Gastroesophageal sphincter (tissue), 4 donors: ENCODE measurements around the gene ANTXR2. TPM values are rescaled to one million over a fixed set of nuclear protein-coding genes. Genes with fewer than 3 reads are reported as not detected.

Source experiments
- ATAC-seq: fragments of 150-250 bp; one replicate; pipeline ENCODE4 v1.9.1; 2016; ENCODE audit warnings: mild to moderate bottlenecking, moderate library complexity
- H3K27ac ChIP-seq, 4 donors: fragments of 200-600 bp; sonication (generic) in 3 of 4; 1 replicate in 3 of 4; 2 replicates in 1 of 4; pipeline ENCODE4 v1.5.1; 2016 to 2019
- H3K27me3 ChIP-seq: fragments of 200-600 bp; sonication (generic); one replicate; pipeline ENCODE4 v1.5.1; 2019
- H3K36me3 ChIP-seq, 2 donors: fragments of 200-600 bp; sonication (generic); one replicate each; pipeline ENCODE4 v1.5.1; 2019; ENCODE audit warnings: control low read depth in 1 of 2
- H3K4me1 ChIP-seq, 3 donors: fragments of 200-600 bp; sonication (generic); 1 replicate in 2 of 3; 2 replicates in 1 of 3; pipeline ENCODE4 v1.5.1; 2016 to 2019; ENCODE audit warnings: control low read depth in 2 of 3
- H3K4me3 ChIP-seq, 2 donors: fragments of 200-600 bp; sonication (generic); one replicate each; pipeline ENCODE4 v1.5.1; 2019; ENCODE audit warnings: mild to moderate bottlenecking in 1 of 2, moderate library complexity in 1 of 2
- H3K9me3 ChIP-seq, 3 donors: fragments of 200-600 bp; sonication (generic); one replicate each; pipeline ENCODE4 v1.5.1; 2017 to 2019; ENCODE audit warnings: control low read depth in 2 of 3
- CTCF ChIP-seq, 4 experiments: fragments of 200-600 bp in 2 of 4; fragments of 450-650 bp in 2 of 4; sonication (generic) in 1 of 4; IDR thresholded peaks; one replicate each; pipeline ENCODE4 v1.5.1; 2017 to 2019; ENCODE audit warnings: antibody characterized with exemption in 4 of 4, mild to moderate bottlenecking in 2 of 4, moderate library complexity in 2 of 4
- EP300 ChIP-seq: sonication (generic); formaldehyde crosslinking; IDR thresholded peaks from one replicate; pipeline ENCODE4 v1.6.1; 2017; ENCODE audit warnings: antibody characterized with exemption, mild to moderate bottlenecking
- POLR2A ChIP-seq, 2 donors: fragments of 450-650 bp; IDR thresholded peaks; one replicate each; pipeline ENCODE4 v1.6.1; 2017; ENCODE audit warnings: antibody characterized with exemption in 2 of 2, mild to moderate bottlenecking in 2 of 2, moderate library complexity in 1 of 2
- POLR2AphosphoS5 ChIP-seq: sonication (generic); formaldehyde crosslinking; IDR thresholded peaks from one replicate; pipeline ENCODE4 v1.6.1; 2017; ENCODE audit warnings: antibody characterized with exemption
- WGBS, 2 donors: methylation state at CpG; one replicate each; pipeline ENCODE4 v1.1.5; 2018; ENCODE audit warnings: low coverage in 1 of 2; 5-methylcytosine and 5-hydroxymethylcytosine counted together
- total RNA-seq, 4 donors: library from RNA; depleted of rRNA; stranded (reverse); fragments of >200 nt; gene quantifications; one replicate each; pipeline ENCODE4 v1.1.0, GENCODE V29; 2016

The ANTXR2 gene
- total RNA-seq, 4 donors from 2014 or later, result 440 to 611 (median 501) TPM

GRCh38 chr4:79934660-79935059 lies 138.4 kb downstream of the ANTXR2 start:
- TF ChIP-seq CTCF (IDR thresholded peaks at IDR 0.05) (no peak), POLR2A (IDR thresholded peaks at IDR 0.05) (no peak), POLR2AphosphoS5 (no peak), EP300 (no peak)
- Histone ChIP-seq H3K27ac (no peak overlapping the region), H3K27me3 (no peaks in the 10 kb centered on the region), H3K4me1 (peaks cover 0 to 29% (median 0%) of the 10 kb centered on the region in 3 donors), H3K36me3 (no peaks in the 10 kb centered on the region), H3K9me3 (no peaks in the 10 kb centered on the region), H3K4me3 (no peak overlapping the region)
- WGBS, 2 donors, result 61 to 89% methylated on average over 2 of the region's 2 CpGs
- ATAC-seq, result no peak

GRCh38 chr4:79927931-79928330 lies 145.1 kb downstream of the ANTXR2 start:
- Histone ChIP-seq H3K9me3 (no peaks in the 10 kb centered on the region), H3K27me3 (no peaks in the 10 kb centered on the region), H3K4me1 (peaks cover 0 to 16% (median 0%) of the 10 kb centered on the region in 3 donors), H3K4me3 (no peak overlapping the region), H3K27ac (no peak overlapping the region), H3K36me3 (no peaks in the 10 kb centered on the region)
- TF ChIP-seq EP300, result no peak
- TF ChIP-seq POLR2AphosphoS5, result no peak
- no peak for TF ChIP-seq CTCF (IDR thresholded peaks at IDR 0.05)
- TF ChIP-seq POLR2A (IDR thresholded peaks at IDR 0.05), result no peak
- no peak for ATAC-seq
- WGBS, 2 donors, result 58 to 60% methylated on average over 1 of the region's 1 CpG

GRCh38 chr4:79923281-79923680 lies 149.7 kb downstream of the ANTXR2 start:
- TF ChIP-seq EP300 (no peak), POLR2AphosphoS5 (no peak), POLR2A (IDR thresholded peaks at IDR 0.05) (no peak), CTCF (IDR thresholded peaks at IDR 0.05) (no peak)
- no peak overlapping the region for H3K4me3 ChIP-seq
- no peaks in the 10 kb centered on the region for H3K27me3 ChIP-seq
- ATAC-seq, result no peak
- H3K4me1 ChIP-seq, result peaks cover 0 to 37% (median 0%) of the 10 kb centered on the region in 3 donors
- 63 to 71% methylated on average over 2 of the region's 2 CpGs for WGBS, 2 donors
- H3K9me3 ChIP-seq, result no peaks in the 10 kb centered on the region
- no peak overlapping the region for H3K27ac ChIP-seq
- H3K36me3 ChIP-seq, result peaks cover 0 to 4% of the 10 kb centered on the region in 2 donors

GRCh38 chr4:79922011-79922410 lies 151.0 kb downstream of the ANTXR2 start:
- peaks cover 0 to 41% (median 0%) of the 10 kb centered on the region in 3 donors for H3K4me1 ChIP-seq

More at GRCh38 chr4:79922011-79922410, 151.0 kb downstream of the ANTXR2 start:
- H3K9me3 ChIP-seq, result no peaks in the 10 kb centered on the region
- TF ChIP-seq POLR2AphosphoS5 (no peak), EP300 (no peak), CTCF (IDR thresholded peaks at IDR 0.05) (no peak), POLR2A (IDR thresholded peaks at IDR 0.05) (no peak)
- H3K27ac ChIP-seq, result no peak overlapping the region
- H3K27me3 ChIP-seq, result no peaks in the 10 kb centered on the region
- H3K36me3 ChIP-seq, result peaks cover 0 to 4% of the 10 kb centered on the region in 2 donors
- H3K4me3 ChIP-seq, result no peak overlapping the region
- WGBS, 2 donors, result 63 to 87% methylated on average over 1 of the region's 1 CpG
- ATAC-seq, result no peak
